Esophagus squamous epithelium (tissue), 4 donors: ENCODE measurements around the gene ARL13B.

ENCODE experiments used
- CTCF ChIP-seq, 6 experiments: fragments of 450-650 bp in 4 of 6; fragments of 200-600 bp in 2 of 6; sonication (generic) in 2 of 6; IDR thresholded peaks; one replicate each; pipeline ENCODE4 v1.5.1; 2016 to 2019; ENCODE audit warnings: antibody characterized with exemption in 6 of 6, mild to moderate bottlenecking in 4 of 6, moderate library complexity in 4 of 6
- POLR2A ChIP-seq, 4 donors: fragments of 450-650 bp; IDR thresholded peaks; one replicate each; pipeline ENCODE4 v1.6.1; 2017; ENCODE audit warnings: antibody characterized with exemption in 4 of 4, mild to moderate bottlenecking in 4 of 4, moderate library complexity in 3 of 4

GRCh38 chr3:94095111-94095510 is 115.2 kb downstream of the ARL13B start:
- no peak for TF ChIP-seq CTCF (IDR thresholded peaks at IDR 0.05)
- TF ChIP-seq POLR2A (IDR thresholded peaks at IDR 0.05) = no peak
